HG03565 (cell line): ENCODE data around the gene RTN4IP1.
A peak's percentile ranks its signal among the peaks of the same experiment; 100 is the strongest.

Source experiments
- ATAC-seq: cut with Tn5 transposase; IDR thresholded peaks from one replicate; pipeline ENCODE4 v1.9.1; 2021; ENCODE audit warnings: mild to moderate bottlenecking, moderate library complexity; ENCODE audit not compliant: unreplicated experiment

The RTN4IP1 gene

GRCh38 chr6:106525107-106525881 lies 104.0 kb downstream of the RTN4IP1 start:
- ATAC-seq: peak; percentile 28

GRCh38 chr6:106522562-106523250 lies 106.6 kb downstream of the RTN4IP1 start:
- ATAC-seq: no peak
